Astrocyte (in vitro differentiated cells and primary cell): ENCODE measurements around the gene LTBP3.

ENCODE experiments used
- EZH2 ChIP-seq: IDR thresholded peaks from 2 replicates; pipeline ENCODE4 v1.6.1; 2012; ENCODE audit warnings: mild to moderate bottlenecking, low read length, inconsistent platforms; ENCODE audit not compliant: insufficient read depth
- TF ChIP-seq, protein P1 (sequence below): IDR thresholded peaks from 2 replicates; pipeline ENCODE4 v1.5.1; 2011; ENCODE audit warnings: low read depth, mild to moderate bottlenecking, inconsistent platforms, low read length, moderate library complexity; ENCODE audit not compliant: insufficient read depth

DNA sequence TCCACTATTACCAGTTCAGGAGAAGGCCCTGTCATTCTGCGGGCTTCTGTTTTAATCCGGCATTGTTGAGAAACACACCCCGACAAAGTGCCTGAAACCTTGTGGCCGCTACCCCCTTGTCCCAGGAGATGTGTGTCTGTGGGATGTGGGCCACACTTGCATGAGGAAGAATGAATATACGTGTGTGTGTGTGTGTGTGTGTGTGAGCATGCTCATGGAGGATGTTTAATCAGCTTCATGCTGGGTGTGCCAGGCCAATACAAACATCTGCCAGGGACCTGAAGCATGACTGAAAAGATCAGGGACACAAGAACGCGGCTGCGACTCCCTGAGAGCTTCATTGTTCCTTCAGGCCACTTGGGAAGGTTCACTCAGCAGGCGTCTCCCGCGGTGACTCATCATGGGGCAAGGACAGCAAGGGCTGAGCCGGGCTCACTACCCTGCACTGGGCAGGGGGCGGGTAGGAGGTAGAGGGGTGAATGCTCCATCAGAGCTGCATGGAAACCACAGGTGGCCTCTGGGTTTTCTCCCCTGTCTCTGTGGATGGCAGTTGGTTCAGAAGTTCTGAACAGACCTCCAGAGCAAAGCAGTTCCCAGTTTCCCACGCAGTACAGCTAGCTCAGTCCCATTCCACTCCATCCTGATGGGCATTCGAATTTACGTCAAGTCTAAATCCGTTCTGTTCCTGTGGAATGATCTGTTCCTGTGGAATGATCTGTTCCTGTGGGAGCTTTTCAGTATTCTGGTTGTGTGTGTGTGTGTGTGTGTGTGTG lies 66.4 kb downstream of the LTBP3 start:
- TF ChIP-seq, protein P1, sequence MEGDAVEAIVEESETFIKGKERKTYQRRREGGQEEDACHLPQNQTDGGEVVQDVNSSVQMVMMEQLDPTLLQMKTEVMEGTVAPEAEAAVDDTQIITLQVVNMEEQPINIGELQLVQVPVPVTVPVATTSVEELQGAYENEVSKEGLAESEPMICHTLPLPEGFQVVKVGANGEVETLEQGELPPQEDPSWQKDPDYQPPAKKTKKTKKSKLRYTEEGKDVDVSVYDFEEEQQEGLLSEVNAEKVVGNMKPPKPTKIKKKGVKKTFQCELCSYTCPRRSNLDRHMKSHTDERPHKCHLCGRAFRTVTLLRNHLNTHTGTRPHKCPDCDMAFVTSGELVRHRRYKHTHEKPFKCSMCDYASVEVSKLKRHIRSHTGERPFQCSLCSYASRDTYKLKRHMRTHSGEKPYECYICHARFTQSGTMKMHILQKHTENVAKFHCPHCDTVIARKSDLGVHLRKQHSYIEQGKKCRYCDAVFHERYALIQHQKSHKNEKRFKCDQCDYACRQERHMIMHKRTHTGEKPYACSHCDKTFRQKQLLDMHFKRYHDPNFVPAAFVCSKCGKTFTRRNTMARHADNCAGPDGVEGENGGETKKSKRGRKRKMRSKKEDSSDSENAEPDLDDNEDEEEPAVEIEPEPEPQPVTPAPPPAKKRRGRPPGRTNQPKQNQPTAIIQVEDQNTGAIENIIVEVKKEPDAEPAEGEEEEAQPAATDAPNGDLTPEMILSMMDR = no peak
- TF ChIP-seq EZH2 = no peak
